MV-4-11 (cell line): ENCODE data around the gene XRCC1.
"Not testable (repeated sequence)": the region's sequence is repeated elsewhere in the genome, so short reads cannot be mapped to it uniquely, and the experiment has no call there.

ENCODE experiments used
- DNase-seq: peaks from one replicate; lab custom pipeline; 2025; lab: John Stamatoyannopoulos, UW

The XRCC1 gene

GRCh38 chr19:43546581-43546980 is 28.7 kb downstream of the XRCC1 start:
- DNase-seq = no peak

- no peak for DNase-seq
These were observed 29.3 kb downstream of the XRCC1 start for GRCh38 chr19:43545981-43546380.

- DNase-seq = no peak
These were observed 30.1 kb downstream of the XRCC1 start for GRCh38 chr19:43545276-43545675.

DNA sequence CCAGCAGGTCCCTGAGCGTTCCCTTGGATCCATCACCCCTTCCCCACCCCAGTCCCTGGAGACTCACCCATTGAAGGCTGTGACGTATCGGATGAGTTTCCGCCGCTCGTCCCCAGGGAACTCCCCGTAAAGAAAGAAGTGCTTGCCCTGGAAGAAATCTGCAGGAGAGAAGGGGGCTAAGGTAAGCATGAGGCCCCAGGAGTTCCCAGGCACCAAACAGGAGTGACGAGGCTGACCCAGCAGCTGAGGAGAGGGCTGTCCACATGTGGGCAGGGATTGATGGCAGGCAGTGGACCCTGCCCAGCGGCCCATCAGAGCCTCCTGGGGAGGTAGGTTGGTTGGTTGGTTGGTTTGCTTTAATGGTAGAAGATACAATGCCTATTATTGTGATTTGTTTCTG is 31.2 kb downstream of the XRCC1 start:
- DNase-seq = no peak

DNA sequence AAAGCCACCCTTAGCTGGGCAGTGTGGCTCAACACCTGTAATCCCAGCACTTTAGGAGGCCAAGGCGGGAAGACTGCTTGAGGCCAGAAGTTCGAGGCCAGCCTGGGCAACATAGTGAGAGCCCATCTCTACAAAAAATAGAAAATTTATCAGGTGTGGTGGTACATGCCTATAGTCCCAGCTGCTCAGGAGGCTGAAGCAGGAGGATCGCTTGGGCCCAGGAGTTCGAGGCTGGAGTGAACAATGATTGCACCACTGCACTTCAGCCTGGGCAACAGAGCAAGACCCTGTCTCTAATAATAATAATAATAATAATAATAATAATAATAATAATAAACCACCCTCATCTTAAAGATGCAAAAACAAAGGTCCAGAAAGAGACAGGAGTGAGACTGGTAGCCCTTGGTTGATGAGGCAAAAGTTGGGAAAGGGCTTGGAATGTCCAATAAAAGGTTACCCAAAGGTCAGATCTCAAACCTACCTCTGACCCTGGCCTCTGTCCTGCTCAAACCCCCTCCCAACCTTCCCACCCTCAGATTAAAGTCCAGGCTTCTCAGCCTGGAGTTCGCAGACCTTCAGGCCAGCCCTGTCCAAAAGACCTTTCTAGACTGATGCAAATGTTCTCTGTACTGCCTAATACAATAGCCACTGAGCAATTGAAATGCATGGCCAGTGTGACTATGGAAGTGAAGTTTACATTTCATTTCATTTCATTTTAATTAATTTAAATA is 33.2 kb downstream of the XRCC1 start:
- no peak for DNase-seq

DNA sequence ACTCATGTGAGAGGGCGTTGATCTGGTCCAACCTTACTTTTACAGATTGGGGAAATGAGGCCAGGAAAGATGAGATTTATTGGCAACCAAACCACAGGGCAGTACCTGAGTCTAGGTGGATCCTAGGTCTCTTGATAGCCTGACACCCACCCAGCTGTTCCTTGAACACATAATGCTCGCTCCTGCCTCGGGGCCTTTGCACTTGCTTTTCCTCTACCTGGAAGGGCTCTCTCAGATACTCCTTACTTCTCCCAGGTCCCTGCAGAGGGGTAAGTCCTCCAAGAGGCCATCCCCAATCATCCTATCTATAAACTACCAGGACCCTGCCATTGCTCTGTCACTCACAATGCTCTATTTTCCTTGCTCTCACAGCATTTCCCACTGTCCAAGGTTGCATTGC is 34.9 kb downstream of the XRCC1 start:
- no peak for DNase-seq

DNA sequence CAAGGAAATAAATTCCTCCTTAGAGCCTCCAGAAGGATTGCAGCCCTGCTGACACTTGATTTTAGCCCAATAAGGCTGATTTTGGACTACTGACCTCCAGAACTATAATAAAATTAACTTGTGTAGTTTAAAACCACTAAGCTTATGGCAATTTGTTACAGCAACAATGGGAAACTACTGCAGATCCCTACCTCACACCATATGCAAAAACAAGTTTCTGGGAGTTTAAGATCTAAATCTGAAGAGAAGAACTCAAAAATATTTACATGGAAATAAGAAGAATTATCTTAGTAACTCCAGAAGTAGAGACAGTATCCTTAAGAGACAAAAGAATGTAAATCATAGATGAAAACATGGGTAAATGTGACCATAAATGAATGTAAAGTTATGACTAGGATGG is 36.4 kb downstream of the XRCC1 start:
- DNase-seq = no peak

GRCh38 chr19:43534816-43535761 is 40.2 kb downstream of the XRCC1 start:
- no peak for DNase-seq

GRCh38 chr19:43534305-43534815 is 41.0 kb downstream of the XRCC1 start:
- DNase-seq = no peak

DNA sequence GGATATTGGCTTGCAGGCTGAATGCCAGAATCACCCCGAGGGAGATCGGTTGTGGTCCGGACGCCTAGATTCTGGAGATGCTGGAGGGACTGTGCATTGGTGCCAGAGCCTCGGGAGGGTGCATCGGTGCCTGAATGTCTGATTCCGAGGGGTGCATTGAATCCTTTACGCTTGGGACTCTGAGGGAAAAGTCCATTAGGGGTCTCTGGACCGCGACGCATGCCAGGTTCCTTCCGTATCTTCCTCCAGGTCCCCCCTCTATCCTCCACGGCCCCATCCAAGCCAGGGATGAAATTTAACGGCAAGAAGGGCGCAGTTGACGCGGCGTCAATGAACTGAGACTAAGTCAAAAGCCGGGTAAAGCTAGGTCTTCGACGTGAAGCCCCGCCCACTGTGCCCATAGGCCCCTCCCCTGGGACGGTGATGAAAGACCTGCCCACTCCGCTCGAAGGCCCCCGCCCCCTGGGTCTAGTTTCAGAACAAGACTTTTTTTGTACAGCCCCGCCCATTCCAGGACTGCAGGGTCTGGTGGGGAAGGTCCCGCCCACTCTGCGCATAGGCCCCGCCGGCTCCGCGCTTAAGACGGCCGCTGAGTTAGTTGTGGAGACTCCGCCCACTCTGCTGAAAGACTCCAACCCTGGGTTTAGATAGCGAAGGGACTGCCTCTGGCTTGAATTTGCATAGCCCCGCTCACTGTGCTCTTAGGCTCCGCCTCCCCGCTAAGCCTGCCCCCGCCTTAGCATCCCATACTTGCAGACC is 41.6 kb downstream of the XRCC1 start:
- DNase-seq = peak; percentile 100

GRCh38 chr19:43532962-43533545 is 42.3 kb downstream of the XRCC1 start, which contains the start of gene ZNF575:
ZNF575 (plus strand) TSS chr19:43533188; CDS start chr19:43534423, 1,235 bp downstream.
- DNase-seq = peak; percentile 91

GRCh38 chr19:43532571-43532961 is 42.8 kb downstream of the XRCC1 start:
- DNase-seq = peak; percentile 77

- DNase-seq = peak; percentile 33
These were observed 47.3 kb downstream of the XRCC1 start for GRCh38 chr19:43527860-43528622.

GRCh38 chr19:43526884-43527859 is 48.2 kb downstream of the XRCC1 start, which contains the start of gene ETHE1:
ETHE1 (minus strand) TSS chr19:43527201; CDS start chr19:43527177, 24 bp downstream.
- DNase-seq = peak; percentile 80

GRCh38 chr19:43525836-43526771 is 49.2 kb downstream of the XRCC1 start:
- DNase-seq = peak; percentile 27

- peak; percentile 91 for DNase-seq
These were observed 50.1 kb downstream of the XRCC1 start for GRCh38 chr19:43524922-43525835.

DNA sequence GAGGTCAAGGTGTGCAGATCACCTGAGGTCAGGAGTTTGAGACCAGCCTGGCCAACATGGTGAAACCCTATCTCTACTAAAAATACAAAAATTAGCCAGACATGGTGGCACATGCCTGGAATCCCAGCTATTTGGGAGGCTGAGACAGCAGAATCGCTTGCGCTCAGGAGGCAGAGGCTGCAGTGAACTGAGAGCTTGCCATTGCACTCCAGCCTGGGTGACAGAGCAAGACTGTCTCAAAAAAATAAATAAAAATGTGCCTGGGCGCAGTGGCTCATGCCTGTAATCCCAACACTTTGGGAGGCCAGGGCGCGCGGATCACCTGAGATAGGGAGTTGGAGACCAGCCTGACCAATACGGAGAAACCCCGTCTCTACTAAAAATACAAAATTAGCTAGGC is 51.6 kb downstream of the XRCC1 start:
- DNase-seq = not testable (repeated sequence)
